Heart left ventricle (tissue), 16 donors: ENCODE measurements around the gene DTNB. TPM values are rescaled to one million over a fixed set of nuclear protein-coding genes. Genes with fewer than 3 reads are reported as not detected.

ENCODE experiments used
- ATAC-seq, 4 donors: fragments of 200-7000 bp; cut with Tn5 transposase; one replicate each; pipeline ENCODE4 v1.9.1; 2020 to 2022; ENCODE audit warnings: moderate library complexity in 4 of 4, mild to moderate bottlenecking in 3 of 4, moderate number of reproducible peaks in 1 of 4
- DNase-seq, 5 donors: peaks; one replicate each; pipeline ENCODE4 v3.0.0-alpha.2; 2020
- H3K27ac ChIP-seq, 12 donors: fragments of 200-600 bp; sonication (generic) in 4 of 12; one replicate each; pipeline versions ENCODE4 v1.5.0 to v1.8.0; 2016 to 2022; ENCODE audit warnings: mild to moderate bottlenecking in 2 of 12
- H3K27me3 ChIP-seq, 9 donors: fragments of 200-600 bp; sonication (generic) in 2 of 9; one replicate each; pipeline versions ENCODE4 v1.5.1 to v1.8.0; 2016 to 2022; ENCODE audit warnings: mild to moderate bottlenecking in 3 of 9
- H3K36me3 ChIP-seq, 9 donors: fragments of 200-600 bp; sonication (generic) in 2 of 9; one replicate each; pipeline versions ENCODE4 v1.5.0 to v1.8.0; 2018 to 2022; ENCODE audit warnings: mild to moderate bottlenecking in 2 of 9
- H3K4me1 ChIP-seq, 12 donors: fragments of 200-600 bp; sonication (generic) in 4 of 12; one replicate each; pipeline versions ENCODE4 v1.5.0 to v1.8.0; 2016 to 2022; ENCODE audit warnings: mild to moderate bottlenecking in 3 of 12
- H3K4me3 ChIP-seq, 12 donors: fragments of 200-600 bp; sonication (generic) in 4 of 12; one replicate each; pipeline versions ENCODE4 v1.5.0 to v1.8.0; 2017 to 2022; ENCODE audit warnings: mild to moderate bottlenecking in 9 of 12, moderate library complexity in 4 of 12
- H3K9me3 ChIP-seq, 12 donors: fragments of 200-600 bp; sonication (generic) in 4 of 12; one replicate each; pipeline versions ENCODE4 v1.5.0 to v1.8.0; 2016 to 2022; ENCODE audit warnings: mild to moderate bottlenecking in 1 of 12
- POLR2A ChIP-seq, 2 donors: fragments of 450-650 bp; IDR thresholded peaks; one replicate each; pipeline ENCODE4 v1.6.1; 2017; ENCODE audit warnings: antibody characterized with exemption in 2 of 2, mild to moderate bottlenecking in 2 of 2, moderate library complexity in 2 of 2
- WGBS, 4 donors: extraction: QIAGEN DNeasy Blood & Tissue Kit in 2 of 4; methylation state at CpG; one replicate each; pipeline versions ENCODE4 v1.1.5 to v1.1.7; 2013 to 2018; 5-methylcytosine and 5-hydroxymethylcytosine counted together
- intact Hi-C, 10 donors: fragments of 100-400 bp; cut with DNase I; formaldehyde crosslinking; loops; one replicate each; pipeline versions ENCODE4 v1.11.1 to v1.14.2; 2022
- polyA plus RNA-seq, 2 donors: library from polyadenylated mRNA; stranded (reverse); fragments of 200-250 nt; gene quantifications; one replicate each; pipeline ENCODE4 v1.2.3, GENCODE V29; 2013
- total RNA-seq, 9 donors: library from RNA; depleted of rRNA in 2 of 9; stranded (reverse); fragments of >200 nt in 2 of 9; fragmentation: NEBNext Ultra II Directional in 3 of 9; extraction: Animal tissue kit (Norgen Biotek cat#: 25700) in 3 of 9; gene quantifications; one replicate each; pipeline versions ENCODE4 v1.1.0 to v1.2.4, GENCODE V29; 2016 to 2023
- TF ChIP-seq, protein P1 (sequence below), 12 donors: fragments of 200-600 bp; sonication (generic) in 4 of 12; IDR thresholded peaks; one replicate each; pipeline versions ENCODE4 v1.5.0 to v1.8.0; 2018 to 2022; ENCODE audit warnings: antibody characterized with exemption in 12 of 12, mild to moderate bottlenecking in 5 of 12
- donor health status: ischemic (EF 13 %, LVEDD 7.1; RV severe dilation, severe dysfunction).
- donor health status: healthy with polysubstance abuse.
- donor health status: DM: no; HTN: yes; CAD: no.
- donor health status: DM: no; HTN: no; CAD: no.
- donor health status: ischemic (EF 25% LVEDD 6.9; RV normal size, moderate dysfunction).
- donor health status: ischemic (EF 25% LVEDD 5.7; RV mildly dilated, moderate dysfunction).
- donor health status: healthy.
- donor health status: DM: yes; HTN: yes; CAD: no.
- donor health status: ischemic (EF 35%, LVEDD 5.7; RV mildly dilated, moderate dysfunction).
- donor health status: nonischemic (EF 11% LVEDD 7.7; RV severe dilation, severe dysfunction).
- donor health status: DM: yes; HTN: yes; CAD: no.
- donor health status: PGD.
- donor health status: ischemic (EF 29% LVEDD 5.4; RV normal size, mild dysfunction).
- donor health status: nonischemic (EF 23%, LVEDD 6.1; RV moderate dilation, normal function).

DTNB gene
- total and polyA plus RNA-seq, 11 donors, result 2.5 to 17.3 (median 5.6) TPM

- Histone ChIP-seq H3K27me3 (no peaks in the 10 kb centered on the region), H3K9me3 (no peaks in the 10 kb centered on the region), H3K27ac (no peak overlapping the region), H3K36me3 (peaks cover 0 to 7% (median 0%) of the 10 kb centered on the region in 9 donors), H3K4me1 (peaks cover 0 to 12% (median 0%) of the 10 kb centered on the region in 12 donors), H3K4me3 (no peak overlapping the region)
- TF ChIP-seq, protein P1, sequence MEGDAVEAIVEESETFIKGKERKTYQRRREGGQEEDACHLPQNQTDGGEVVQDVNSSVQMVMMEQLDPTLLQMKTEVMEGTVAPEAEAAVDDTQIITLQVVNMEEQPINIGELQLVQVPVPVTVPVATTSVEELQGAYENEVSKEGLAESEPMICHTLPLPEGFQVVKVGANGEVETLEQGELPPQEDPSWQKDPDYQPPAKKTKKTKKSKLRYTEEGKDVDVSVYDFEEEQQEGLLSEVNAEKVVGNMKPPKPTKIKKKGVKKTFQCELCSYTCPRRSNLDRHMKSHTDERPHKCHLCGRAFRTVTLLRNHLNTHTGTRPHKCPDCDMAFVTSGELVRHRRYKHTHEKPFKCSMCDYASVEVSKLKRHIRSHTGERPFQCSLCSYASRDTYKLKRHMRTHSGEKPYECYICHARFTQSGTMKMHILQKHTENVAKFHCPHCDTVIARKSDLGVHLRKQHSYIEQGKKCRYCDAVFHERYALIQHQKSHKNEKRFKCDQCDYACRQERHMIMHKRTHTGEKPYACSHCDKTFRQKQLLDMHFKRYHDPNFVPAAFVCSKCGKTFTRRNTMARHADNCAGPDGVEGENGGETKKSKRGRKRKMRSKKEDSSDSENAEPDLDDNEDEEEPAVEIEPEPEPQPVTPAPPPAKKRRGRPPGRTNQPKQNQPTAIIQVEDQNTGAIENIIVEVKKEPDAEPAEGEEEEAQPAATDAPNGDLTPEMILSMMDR (IDR thresholded peaks at IDR 0.05), result no peak
- TF ChIP-seq POLR2A (IDR thresholded peaks at IDR 0.05), result no peak
- WGBS, 4 donors, result 94 to 98% (median 96%) methylated on average over 8 of the region's 8 CpGs
- DNase-seq (no peak), ATAC-seq (no peak)
- intact Hi-C loops, result no loop called here
These were observed 287.5 kb downstream of the DTNB start for GRCh38 chr2:25385910-25386309.

DNA sequence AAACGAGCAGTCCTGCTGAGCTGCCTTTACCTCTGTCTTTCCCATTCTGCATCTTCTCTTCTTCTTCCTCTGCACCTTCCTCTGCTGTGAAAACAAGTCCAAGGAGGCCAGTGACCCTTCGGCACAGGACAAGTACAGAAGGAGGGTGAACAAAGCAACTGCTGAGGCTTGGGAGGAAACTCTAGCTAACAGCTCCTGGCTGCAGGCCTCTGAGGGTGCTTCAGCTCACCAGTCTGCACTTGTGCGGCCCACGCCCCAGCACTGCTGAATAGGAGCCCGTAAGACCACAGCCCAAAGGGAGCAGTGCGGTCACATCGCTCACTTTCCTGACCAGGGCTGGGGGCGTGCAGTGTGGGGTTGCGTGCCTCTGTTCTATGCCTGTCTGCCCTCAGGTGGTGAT is 289.6 kb downstream of the DTNB start:
- peak in 1 of 5 donors; percentile 51 for DNase-seq
- peaks cover 0 to 7% (median 0%) of the 10 kb centered on the region in 9 donors for H3K36me3 ChIP-seq
- WGBS, 4 donors, result 96 to 98% (median 98%) methylated on average over 8 to 9 of the region's 9 CpGs

DNA sequence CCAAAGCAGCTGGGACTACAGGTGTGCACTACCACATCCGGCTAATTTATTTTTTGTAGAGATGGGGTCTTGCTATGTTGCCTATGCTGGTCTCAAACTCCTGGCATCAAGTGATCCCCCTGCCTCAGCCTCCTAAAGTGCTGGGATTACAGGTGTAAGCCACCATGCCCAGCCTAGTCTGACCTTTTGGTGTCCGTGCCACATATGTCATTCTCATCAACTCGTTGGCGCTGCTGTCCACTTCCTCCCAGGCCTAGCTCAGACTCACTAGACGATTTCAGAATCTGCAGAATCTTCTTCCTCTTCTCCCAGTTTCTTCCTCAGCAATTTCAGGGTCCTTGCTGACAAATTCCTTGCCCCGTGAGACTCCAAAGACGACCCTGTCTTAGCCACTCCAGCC is 291.9 kb downstream of the DTNB start:
- Histone ChIP-seq H3K9me3 (no peaks in the 10 kb centered on the region), H3K36me3 (no peaks in the 10 kb centered on the region), H3K4me3 (no peak overlapping the region), H3K27ac (no peak overlapping the region), H3K27me3 (no peaks in the 10 kb centered on the region), H3K4me1 (peaks cover 0 to 41% (median 9%) of the 10 kb centered on the region in 12 donors)
- DNase-seq, result no peak
- 67 to 72% (median 71%) methylated on average over 7 of the region's 7 CpGs for WGBS, 4 donors
- TF ChIP-seq POLR2A (IDR thresholded peaks at IDR 0.05), result no peak
- TF ChIP-seq, protein P1 (IDR thresholded peaks at IDR 0.05), result no peak
- intact Hi-C loops, result no loop called here
- no peak for ATAC-seq

More for the DNA sequence above, 289.6 kb downstream of the DTNB start:
- Histone ChIP-seq H3K4me3 (no peak overlapping the region), H3K9me3 (no peaks in the 10 kb centered on the region), H3K27me3 (no peaks in the 10 kb centered on the region), H3K27ac (no peak overlapping the region), H3K4me1 (peaks cover 0 to 18% (median 0%) of the 10 kb centered on the region in 12 donors)
- no peak for TF ChIP-seq POLR2A (IDR thresholded peaks at IDR 0.05)
- TF ChIP-seq, protein P1 (IDR thresholded peaks at IDR 0.05), result no peak
- ATAC-seq, result no peak
- intact Hi-C loops, result no loop called here

- no peaks in the 10 kb centered on the region for H3K36me3 ChIP-seq
- H3K9me3 ChIP-seq, result no peaks in the 10 kb centered on the region
- ATAC-seq (no peak), DNase-seq (no peak)
- 86 to 92% (median 89%) methylated on average over 12 of the region's 12 CpGs for WGBS, 4 donors
- peaks cover 0 to 45% (median 13%) of the 10 kb centered on the region in 12 donors for H3K4me1 ChIP-seq
- no peak overlapping the region for H3K4me3 ChIP-seq
- TF ChIP-seq, protein P1 (IDR thresholded peaks at IDR 0.05), result no peak
- no peak for TF ChIP-seq POLR2A (IDR thresholded peaks at IDR 0.05)
- no peaks in the 10 kb centered on the region for H3K27me3 ChIP-seq
- intact Hi-C loops, result no loop called here
- H3K27ac ChIP-seq, result no peak overlapping the region
These were observed 292.6 kb downstream of the DTNB start for GRCh38 chr2:25380586-25381375.
